ENCODE data around the gene KLF15. TPM values are rescaled to one million over a fixed set of nuclear protein-coding genes. Genes with fewer than 3 reads are reported as not detected.

Gene KLF15
- total and polyA plus RNA-seq, 2 of the 8 experiments (the other 6 are each of a cell fraction or from before 2014, with no cell fraction given): 15.7 to 19.5 TPM

DNA sequence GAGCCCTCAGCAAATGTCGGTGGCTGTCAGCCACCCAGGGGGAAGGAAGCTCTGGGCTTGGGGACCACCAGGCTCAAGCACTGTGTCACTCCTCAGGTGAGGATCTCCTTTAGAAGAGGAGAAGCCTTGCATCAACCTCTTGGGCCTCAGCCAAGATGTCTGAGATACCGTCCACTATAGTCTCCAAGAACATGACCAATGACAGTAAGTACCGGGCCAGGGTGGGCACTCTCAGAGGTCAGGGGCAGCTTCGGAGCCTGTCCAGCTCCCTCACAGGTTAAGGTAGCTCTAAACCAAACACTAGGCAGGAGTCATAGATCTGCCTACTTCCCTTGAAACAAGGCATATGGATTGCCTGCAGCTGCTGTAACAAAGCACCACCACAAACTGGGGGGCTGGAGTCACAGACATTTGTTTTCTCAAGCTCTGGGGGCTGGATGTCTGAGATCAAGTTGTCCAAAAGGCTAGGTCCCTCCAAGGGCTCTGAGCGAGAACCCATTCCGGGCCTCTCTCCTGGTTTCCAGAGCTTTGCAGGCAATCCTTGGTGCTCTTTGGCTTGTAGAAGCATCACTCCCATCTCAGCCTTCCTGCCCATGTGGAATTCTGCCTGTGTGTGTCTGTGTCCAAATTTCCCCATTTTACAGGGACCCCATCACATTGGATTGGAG is 38.8 kb upstream of the KLF15 start:
- no peak overlapping the region; a peak in 1 of 4 replicates for H3K4me2 ChIP-seq (ENCODE audit: insufficient read depth in 1 of 2, low read depth in 2 of 2, low read length in 2 of 2)
- H3K79me1 ChIP-seq (ENCODE audit: low read depth, low read length): no peaks in the 10 kb centered on the region
- 96% methylated on average over 6 of the region's 6 CpGs; no CpG with 5 or more reads in 1 of the 2 experiments for WGBS, 2 experiments (ENCODE audit: extremely low coverage in 1 of 2, insufficient coverage in 1 of 2, insufficient read length in 1 of 2, insufficient replicate concordance in 2 of 2, low coverage in 1 of 2, low lambda C conversion rate in 2 of 2, missing lambda C conversion rate in 1 of 2)
- no peak overlapping the region for H2BK20ac ChIP-seq (ENCODE audit: low read length)
- FAIRE-seq (no peak), DNase-seq (ENCODE audit: low read depth in 1 of 2, low spot score in 2 of 2) (no peak)
- H3K4ac ChIP-seq (replicated peaks; ENCODE audit: insufficient read length, low read depth, low read length): no peak overlapping the region
- no peak overlapping the region for H2BK12ac ChIP-seq (ENCODE audit: low read depth, low read length)
- no peak overlapping the region for H4K91ac ChIP-seq (replicated peaks; ENCODE audit: insufficient read length, low read length)
- H3K27ac ChIP-seq (ENCODE audit: low read depth, low read length): no peak overlapping the region
- H3K56ac ChIP-seq (replicated peaks; ENCODE audit: insufficient read length, low read depth, low read length): no peak overlapping the region
- peak overlapping the region; percentile 69; the same call in 1 of the 2 replicates for H2AK5ac ChIP-seq (ENCODE audit: low read depth, low read length)
- H4K5ac ChIP-seq (ENCODE audit: insufficient read length, low read depth, low read length): no peak overlapping the region
- H3K79me2 ChIP-seq (ENCODE audit: control insufficient read depth in 1 of 2, insufficient read depth in 2 of 2, low read length in 2 of 2): no peaks in the 10 kb centered on the region
- no peak overlapping the region for H2AFZ ChIP-seq (ENCODE audit: low read length)
- H3K4me1 ChIP-seq (replicated peaks in 1 of 4; ENCODE audit: control insufficient read depth in 3 of 4, insufficient read depth in 4 of 4, low read length in 3 of 4): peaks cover 0 to 6% (median 1%) of the 10 kb centered on the region in 4 experiments; a peak in 3 of 7 replicates
- no peaks in the 10 kb centered on the region for H3K36me3 ChIP-seq (ENCODE audit: control insufficient read depth in 2 of 4, insufficient read depth in 4 of 4, low read length in 3 of 4)
- no peak overlapping the region for H3K14ac ChIP-seq (ENCODE audit: insufficient read length)
- H3K4me3 ChIP-seq (ENCODE audit: extremely low read depth in 1 of 4, insufficient read depth in 2 of 4, low read depth in 3 of 4, low read length in 4 of 4): no peak overlapping the region
- CTCF ChIA-PET (ENCODE audit: partially characterized antibody): interaction anchor here (0.6 to 3.1 kb wide), 12 partner anchors 8 to 319 kb away, joined by 3 to 11 read pairs (median 3); no protein-coding TSS in a partner anchor
- no peak overlapping the region for H2BK5ac ChIP-seq (ENCODE audit: low read depth, low read length)
- H3K23ac ChIP-seq (ENCODE audit: insufficient read length): no peak overlapping the region
- H2BK15ac ChIP-seq (ENCODE audit: low read length): no peak overlapping the region
- POLR2A ChIA-PET (ENCODE audit: partially characterized antibody): interaction anchor here (2.3 kb wide), 1 partner anchor 9 kb away, joined by 7 read pairs; no protein-coding TSS in a partner anchor
- no peak overlapping the region; the same call in 1 of the 2 replicates for H3K18ac ChIP-seq (ENCODE audit: extremely low read depth, low read length)
- H3K9me3 ChIP-seq (ENCODE audit: insufficient read depth in 2 of 2, low read depth in 1 of 2, low read length in 1 of 2): no peaks in the 10 kb centered on the region
- no peak overlapping the region for H3K9ac ChIP-seq (replicated peaks in 1 of 4; ENCODE audit: extremely low read depth in 1 of 4, low read depth in 3 of 4, low read length in 3 of 4)
- no peak overlapping the region for H2BK120ac ChIP-seq (replicated peaks; ENCODE audit: low read depth, low read length)
- H4K20me1 ChIP-seq (replicated peaks in 1 of 2; ENCODE audit: control insufficient read depth in 1 of 2, insufficient read depth in 2 of 2, low read length in 2 of 2): no peaks in the 10 kb centered on the region
- peaks cover 3% of the 10 kb centered on the region; the same call in 1 of the 2 replicates for H3K23me2 ChIP-seq (ENCODE audit: low read depth, low read length)
- H4K8ac ChIP-seq (ENCODE audit: extremely low read depth, insufficient read depth, low read length): no peak overlapping the region
- H3K27me3 ChIP-seq (replicated peaks in 1 of 4; ENCODE audit: control insufficient read depth in 3 of 4, extremely low read depth in 1 of 4, insufficient read depth in 3 of 4, low read length in 3 of 4): peaks cover 9 to 31% (median 29%) of the 10 kb centered on the region in 4 experiments
- TF ChIP-seq BRCA1 (IDR thresholded peaks at IDR 0.05; ENCODE audit: low read depth, low read length) (no peak), GABPA (IDR thresholded peaks at IDR 0.05; ENCODE audit: borderline replicate concordance, insufficient read depth, low read length) (no peak), GTF2F1 (IDR thresholded peaks at IDR 0.05; ENCODE audit: borderline replicate concordance, low read depth, low read length) (no peak), SRF (IDR thresholded peaks at IDR 0.05; ENCODE audit: low read depth, low read length) (no peak), FOSL1 (IDR thresholded peaks at IDR 0.05; ENCODE audit: insufficient read depth, low read depth, low read length) (no peak), ASH2L (IDR thresholded peaks at IDR 0.05; ENCODE audit: low read length) (no peak), SP1 (IDR thresholded peaks at IDR 0.05; ENCODE audit: low read depth, low read length) (no peak), CREB1 (IDR thresholded peaks at IDR 0.05) (no peak), TBP (IDR thresholded peaks at IDR 0.05; ENCODE audit: low read depth, low read length) (no peak)
- TF ChIP-seq, protein P1, sequence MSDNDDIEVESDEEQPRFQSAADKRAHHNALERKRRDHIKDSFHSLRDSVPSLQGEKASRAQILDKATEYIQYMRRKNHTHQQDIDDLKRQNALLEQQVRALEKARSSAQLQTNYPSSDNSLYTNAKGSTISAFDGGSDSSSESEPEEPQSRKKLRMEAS (IDR thresholded peaks at IDR 0.05): no peak
- TF ChIP-seq, protein P2, sequence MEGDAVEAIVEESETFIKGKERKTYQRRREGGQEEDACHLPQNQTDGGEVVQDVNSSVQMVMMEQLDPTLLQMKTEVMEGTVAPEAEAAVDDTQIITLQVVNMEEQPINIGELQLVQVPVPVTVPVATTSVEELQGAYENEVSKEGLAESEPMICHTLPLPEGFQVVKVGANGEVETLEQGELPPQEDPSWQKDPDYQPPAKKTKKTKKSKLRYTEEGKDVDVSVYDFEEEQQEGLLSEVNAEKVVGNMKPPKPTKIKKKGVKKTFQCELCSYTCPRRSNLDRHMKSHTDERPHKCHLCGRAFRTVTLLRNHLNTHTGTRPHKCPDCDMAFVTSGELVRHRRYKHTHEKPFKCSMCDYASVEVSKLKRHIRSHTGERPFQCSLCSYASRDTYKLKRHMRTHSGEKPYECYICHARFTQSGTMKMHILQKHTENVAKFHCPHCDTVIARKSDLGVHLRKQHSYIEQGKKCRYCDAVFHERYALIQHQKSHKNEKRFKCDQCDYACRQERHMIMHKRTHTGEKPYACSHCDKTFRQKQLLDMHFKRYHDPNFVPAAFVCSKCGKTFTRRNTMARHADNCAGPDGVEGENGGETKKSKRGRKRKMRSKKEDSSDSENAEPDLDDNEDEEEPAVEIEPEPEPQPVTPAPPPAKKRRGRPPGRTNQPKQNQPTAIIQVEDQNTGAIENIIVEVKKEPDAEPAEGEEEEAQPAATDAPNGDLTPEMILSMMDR (IDR thresholded peaks at IDR 0.05; ENCODE audit: control extremely low read depth in 1 of 3, insufficient read depth in 1 of 3, low read depth in 1 of 3, low read length in 3 of 3): no peak

All from H1 (cell line).